GM19328 (cell line): ENCODE data around the gene CRYBB3.

ENCODE experiments used
- ATAC-seq: cut with Tn5 transposase; IDR thresholded peaks from one replicate; pipeline ENCODE4 v1.9.1; 2021; ENCODE audit warnings: mild to moderate bottlenecking, moderate library complexity; ENCODE audit not compliant: unreplicated experiment

The CRYBB3 gene

GRCh38 chr22:25199731-25200520, at the start of gene CRYBB3:
CRYBB3 (plus strand) TSS chr22:25199858; CDS start chr22:25201397, 1,539 bp downstream.
- ATAC-seq: no peak

GRCh38 chr22:25153961-25154666, 45.5 kb upstream of the CRYBB3 start:
- ATAC-seq: no peak

- no peak for ATAC-seq
These were observed 45.0 kb upstream of the CRYBB3 start for GRCh38 chr22:25154667-25154999.

- ATAC-seq: no peak
These were observed 42.9 kb upstream of the CRYBB3 start for GRCh38 chr22:25156736-25157135.

- no peak for ATAC-seq
These were observed 40.6 kb upstream of the CRYBB3 start for GRCh38 chr22:25159028-25159427.

GRCh38 chr22:25160120-25160996, 39.3 kb upstream of the CRYBB3 start:
- no peak for ATAC-seq

GRCh38 chr22:25161017-25161915, 38.4 kb upstream of the CRYBB3 start:
- ATAC-seq: no peak

- no peak for ATAC-seq
These were observed 37.6 kb upstream of the CRYBB3 start for GRCh38 chr22:25161916-25162530.

- no peak for ATAC-seq
These were observed 37.1 kb upstream of the CRYBB3 start for GRCh38 chr22:25162561-25162960.

GRCh38 chr22:25165785-25166184, 33.9 kb upstream of the CRYBB3 start:
- ATAC-seq: no peak

- ATAC-seq: no peak
These were observed 33.2 kb upstream of the CRYBB3 start for GRCh38 chr22:25166266-25167040.

- no peak for ATAC-seq
These were observed 32.6 kb upstream of the CRYBB3 start for GRCh38 chr22:25167082-25167481.

- no peak for ATAC-seq
These were observed 31.6 kb upstream of the CRYBB3 start for GRCh38 chr22:25167834-25168601.

- ATAC-seq: no peak
These were observed 30.2 kb upstream of the CRYBB3 start for GRCh38 chr22:25169278-25170031.

GRCh38 chr22:25170426-25170980, 29.2 kb upstream of the CRYBB3 start:
- ATAC-seq: no peak

GRCh38 chr22:25172153-25172552, 27.5 kb upstream of the CRYBB3 start:
- ATAC-seq: no peak

- no peak for ATAC-seq
These were observed 25.3 kb upstream of the CRYBB3 start for GRCh38 chr22:25174156-25174887.
